B cell (primary cell): ENCODE measurements around the gene ACAP3. TPM values are rescaled to one million over a fixed set of nuclear protein-coding genes. Genes with fewer than 3 reads are reported as not detected.

Experiments
- ATAC-seq: fragments of 200-7000 bp; cut with Tn5 transposase; one replicate; pipeline ENCODE4 v1.10.0; 2021; ENCODE audit warnings: low read depth, mild to moderate bottlenecking, moderate number of reproducible peaks, moderate library complexity
- CTCF ChIA-PET: fragments of 350-600 bp; sonication (Branson Sonifier 250); formaldehyde crosslinking; loops from one replicate; lab custom pipeline; 2021; ENCODE audit warnings: antibody characterized with exemption, inconsistent platforms; lab: Charles Lee
- POLR2A ChIA-PET: fragments of 350-600 bp; sonication (Branson Sonifier 250); formaldehyde crosslinking; loops from one replicate; lab custom pipeline; 2021; ENCODE audit warnings: antibody characterized with exemption; lab: Charles Lee
- DNase-seq: peaks from one replicate; pipeline ENCODE4 v3.0.0; 2013
- H2AFZ ChIP-seq: 2 replicates; pipeline ENCODE4 v1.6.1; 2012; ENCODE audit warnings: mild to moderate bottlenecking, low read depth, low read length; ENCODE audit not compliant: insufficient read depth, poor library complexity, severe bottlenecking
- H3K27ac ChIP-seq, 2 donors: 1 replicate in 1 of 2; 2 replicates in 1 of 2; pipeline ENCODE4 v1.5.1; 2012 to 2013; ENCODE audit warnings: low read length in 2 of 2, mild to moderate bottlenecking in 2 of 2, moderate library complexity in 1 of 2
- H3K27me3 ChIP-seq, 4 experiments: fragments of 200-600 bp in 1 of 4; sonication (generic) in 1 of 4; replicated peaks in 1 of 4; 1 replicate in 2 of 4; 2 replicates in 2 of 4; pipeline versions ENCODE4 v1.6.1 to v1.7.0; 2013 to 2016; ENCODE audit warnings: low read length in 3 of 4, mild to moderate bottlenecking in 2 of 4, mixed read lengths in 1 of 4, moderate library complexity in 1 of 4; ENCODE audit not compliant: insufficient read depth in 4 of 4, control insufficient read depth in 3 of 4; ENCODE audit errors: control extremely low read depth in 1 of 4
- H3K36me3 ChIP-seq, 2 experiments: replicated peaks in 1 of 2; 1 replicate in 1 of 2; 2 replicates in 1 of 2; pipeline versions ENCODE4 v1.6.1 to v1.7.1; 2013; ENCODE audit warnings: low read length in 1 of 2; ENCODE audit not compliant: insufficient read depth in 2 of 2, control insufficient read depth in 1 of 2; ENCODE audit errors: control extremely low read depth in 1 of 2, extremely low read depth in 1 of 2
- H3K4me1 ChIP-seq, 2 donors: fragments of 200-600 bp in 1 of 2; sonication (generic) in 1 of 2; 1 replicate in 1 of 2; 2 replicates in 1 of 2; pipeline versions ENCODE4 v1.5.1 to v1.6.1; 2013 to 2017; ENCODE audit warnings: low read length in 2 of 2; ENCODE audit not compliant: control insufficient read depth in 2 of 2, insufficient read depth in 2 of 2
- H3K4me2 ChIP-seq: replicated peaks from 2 replicates; pipeline ENCODE3; 2012; ENCODE audit warnings: mild to moderate bottlenecking, low read depth, low read length; ENCODE audit not compliant: poor library complexity, severe bottlenecking
- H3K4me3 ChIP-seq, 5 experiments: fragments of 200-600 bp in 1 of 5; sonication (generic) in 1 of 5; 1 replicate in 3 of 5; 2 replicates in 2 of 5; pipeline versions ENCODE4 v1.5.1 to v1.7.0; 2011 to 2016; ENCODE audit warnings: low read length in 4 of 5, mild to moderate bottlenecking in 4 of 5, low read depth in 2 of 5, control low read depth in 1 of 5, moderate library complexity in 1 of 5; ENCODE audit not compliant: insufficient read depth in 1 of 5; ENCODE audit errors: control extremely low read depth in 1 of 5, extremely low read depth in 1 of 5
- H3K79me2 ChIP-seq: fragments of 200-600 bp; sonication (generic); one replicate; pipeline ENCODE4 v1.6.0; 2016; ENCODE audit warnings: low read length; ENCODE audit not compliant: control insufficient read depth, insufficient read depth
- H3K9ac ChIP-seq: fragments of 200-600 bp; sonication (generic); 2 replicates; pipeline ENCODE4 v1.6.1; 2017; ENCODE audit warnings: mild to moderate bottlenecking, low read length, moderate library complexity
- H3K9me3 ChIP-seq, 3 donors: one replicate each; pipeline versions ENCODE4 v1.6.1 to v1.7.1; 2013; ENCODE audit warnings: low read length in 2 of 3; ENCODE audit not compliant: control insufficient read depth in 2 of 3, insufficient read depth in 1 of 3; ENCODE audit errors: control extremely low read depth in 1 of 3
- H4K20me1 ChIP-seq: 2 replicates; pipeline ENCODE4 v1.6.0; 2012; ENCODE audit warnings: mild to moderate bottlenecking, low read length; ENCODE audit not compliant: insufficient read depth, control insufficient read depth, poor library complexity, severe bottlenecking
- H3K27ac Mint-ChIP-seq: one replicate; pipeline ENCODE4 v1.8.0; 2021; ENCODE audit warnings: mixed read lengths
- H3K27me3 Mint-ChIP-seq: one replicate; pipeline ENCODE4 v1.8.0; 2021; ENCODE audit warnings: mixed read lengths
- H3K4me1 Mint-ChIP-seq: one replicate; pipeline ENCODE4 v1.8.0; 2021; ENCODE audit warnings: mixed read lengths
- H3K4me3 Mint-ChIP-seq: one replicate; pipeline ENCODE4 v1.8.0; 2021; ENCODE audit warnings: mixed read lengths
- H3K9me3 Mint-ChIP-seq: one replicate; pipeline ENCODE4 v1.8.0; 2022; ENCODE audit warnings: mixed read lengths; ENCODE audit not compliant: insufficient read depth
- EZH2 ChIP-seq: IDR thresholded peaks from 2 replicates; pipeline ENCODE4 v1.6.1; 2012; ENCODE audit warnings: borderline replicate concordance, low read depth, mild to moderate bottlenecking, moderate library complexity, low read length; ENCODE audit not compliant: insufficient read depth, poor library complexity, severe bottlenecking
- WGBS: methylation state at CpG from one replicate; pipeline ENCODE4 v1.1.5; 2013; ENCODE audit warnings: missing lambda C conversion rate; ENCODE audit not compliant: insufficient coverage; 5-methylcytosine and 5-hydroxymethylcytosine counted together
- intact Hi-C: fragments of 100-400 bp; cut with micrococcal nuclease; formaldehyde crosslinking; loops from one replicate; pipeline ENCODE4 v1.10.0; 2022
- polyA plus RNA-seq: library from polyadenylated mRNA; depleted of rRNA; stranded (reverse); fragments of >200 nt; gene quantifications from 2 replicates; pipeline ENCODE4 v1.2.3, GENCODE V29; 2012
- total RNA-seq, 2 donors: library from RNA; stranded (reverse); fragments of 120-200 nt in 1 of 2; gene quantifications; 1 replicate in 1 of 2; 2 replicates in 1 of 2; pipeline versions ENCODE4 v1.2.3 to v1.2.4, GENCODE V29; 2013 to 2022
- TF ChIP-seq, protein P1 (sequence below): fragments of 200-600 bp; IDR thresholded peaks from one replicate; pipeline ENCODE4 v1.8.0; 2022; ENCODE audit warnings: antibody characterized with exemption, mild to moderate bottlenecking

ACAP3 gene
- total and polyA plus RNA-seq, 2 donors (not counting 1 experiment from before 2014, with no cell fraction given): 40.7 to 124 TPM

DNA sequence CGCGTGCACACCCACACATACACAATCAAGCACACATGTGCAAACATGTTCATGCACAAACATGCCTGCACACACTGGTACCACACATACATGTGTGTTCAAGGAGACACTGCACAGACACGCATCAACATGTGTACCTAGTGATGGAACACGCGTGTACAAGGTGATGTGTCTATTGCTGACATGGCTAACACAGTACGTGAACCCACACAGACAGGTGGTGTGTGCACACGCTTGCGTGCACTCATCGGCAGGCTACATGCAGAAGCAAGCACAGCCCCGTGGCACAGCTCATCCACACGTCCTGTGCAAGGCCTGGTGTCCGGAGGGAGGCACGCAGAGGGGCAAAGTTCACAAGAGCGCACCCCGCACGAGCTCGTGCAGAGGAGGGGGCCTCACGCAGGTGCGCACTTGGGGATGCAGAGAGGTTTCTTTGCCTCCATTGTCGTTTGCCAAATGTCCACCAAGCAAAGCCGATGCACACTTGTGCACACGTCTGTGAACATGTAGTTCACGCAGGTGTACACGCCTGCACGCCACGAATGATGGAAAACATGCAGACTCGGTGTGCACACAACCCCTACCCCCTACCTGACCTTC is 969 bp downstream of the ACAP3 start:
- H3K9ac ChIP-seq: peak overlapping the region; percentile 76
- POLR2A ChIA-PET: interaction anchor here (0.5 to 0.6 kb wide), 2 partner anchors 261 to 266 kb away, joined by 4 to 5 read pairs; no protein-coding TSS in a partner anchor

More for the DNA sequence above, 969 bp downstream of the ACAP3 start:
- no peaks in the 10 kb centered on the region for H3K9me3 ChIP-seq
- H3K4me3 ChIP-seq: peak overlapping the region in 4 of 5 experiments; percentile 58 to 73 (median 68)
- intact Hi-C loops: loop anchor here (5.0 kb wide), 3 partner anchors 74 to 294 kb away; partner anchors contain the start of genes B3GALT6, ISG15 and SDF4
- peaks cover 41% of the 10 kb centered on the region for H4K20me1 ChIP-seq
- H3K4me1 ChIP-seq: peaks cover 34 to 47% of the 10 kb centered on the region in 2 donors
- no peak for TF ChIP-seq EZH2
- TF ChIP-seq, protein P1, sequence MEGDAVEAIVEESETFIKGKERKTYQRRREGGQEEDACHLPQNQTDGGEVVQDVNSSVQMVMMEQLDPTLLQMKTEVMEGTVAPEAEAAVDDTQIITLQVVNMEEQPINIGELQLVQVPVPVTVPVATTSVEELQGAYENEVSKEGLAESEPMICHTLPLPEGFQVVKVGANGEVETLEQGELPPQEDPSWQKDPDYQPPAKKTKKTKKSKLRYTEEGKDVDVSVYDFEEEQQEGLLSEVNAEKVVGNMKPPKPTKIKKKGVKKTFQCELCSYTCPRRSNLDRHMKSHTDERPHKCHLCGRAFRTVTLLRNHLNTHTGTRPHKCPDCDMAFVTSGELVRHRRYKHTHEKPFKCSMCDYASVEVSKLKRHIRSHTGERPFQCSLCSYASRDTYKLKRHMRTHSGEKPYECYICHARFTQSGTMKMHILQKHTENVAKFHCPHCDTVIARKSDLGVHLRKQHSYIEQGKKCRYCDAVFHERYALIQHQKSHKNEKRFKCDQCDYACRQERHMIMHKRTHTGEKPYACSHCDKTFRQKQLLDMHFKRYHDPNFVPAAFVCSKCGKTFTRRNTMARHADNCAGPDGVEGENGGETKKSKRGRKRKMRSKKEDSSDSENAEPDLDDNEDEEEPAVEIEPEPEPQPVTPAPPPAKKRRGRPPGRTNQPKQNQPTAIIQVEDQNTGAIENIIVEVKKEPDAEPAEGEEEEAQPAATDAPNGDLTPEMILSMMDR: no peak
- peaks cover 0 to 11% of the 10 kb centered on the region in 2 experiments for H3K36me3 ChIP-seq
- DNase-seq (peak; percentile 44), ATAC-seq (no peak)
- no peak overlapping the region for H3K27ac ChIP-seq
- H3K4me3 Mint-ChIP-seq: peak overlapping the region; percentile 88
- H3K4me2 ChIP-seq: peak overlapping the region; percentile 99
- H3K27me3 ChIP-seq: no peaks in the 10 kb centered on the region
- H3K79me2 ChIP-seq: peaks cover 39% of the 10 kb centered on the region
- H3K9me3 Mint-ChIP-seq: no peaks in the 10 kb centered on the region
- peak overlapping the region; percentile 92 for H3K27ac Mint-ChIP-seq
- H3K27me3 Mint-ChIP-seq: no peaks in the 10 kb centered on the region
- WGBS: 59% methylated on average over 27 of the region's 27 CpGs
- CTCF ChIA-PET: no interaction called here
- H3K4me1 Mint-ChIP-seq: peaks cover 35% of the 10 kb centered on the region
- peak overlapping the region; percentile 69 for H2AFZ ChIP-seq
